PC-9 (cell line): ENCODE measurements around the gene DIAPH3. TPM values are rescaled to one million over a fixed set of nuclear protein-coding genes. Genes with fewer than 3 reads are reported as not detected.

Source experiments
- BruUV-seq: library from RNA; stranded (reverse); fragments of 400-500 nt; replicated peaks from 2 replicates; lab custom pipeline; 2021; lab: Mats Ljungman, UMichigan
- CTCF ChIA-PET: fragments of 300-600 bp; sonication (Branson Sonifier 250); formaldehyde crosslinking; loops from one replicate; lab custom pipeline; 2022; ENCODE audit warnings: antibody characterized with exemption; lab: Charles Lee
- POLR2A ChIA-PET: fragments of 300-600 bp; sonication (Branson Sonifier 250); formaldehyde crosslinking; loops from one replicate; lab custom pipeline; 2022; ENCODE audit warnings: antibody characterized with exemption; ENCODE audit not compliant: unreplicated experiment; lab: Charles Lee
- DNase-seq, 2 experiments: peaks; one replicate each; pipeline versions ENCODE4 v3.0.0 to v3.0.0-alpha.2; 2015 to 2022; ENCODE audit warnings: mixed read lengths in 1 of 2
- H2AFZ ChIP-seq: fragments of 200-600 bp; sonication (generic); 2 replicates; pipeline ENCODE4 v1.8.1; 2017; ENCODE audit warnings: antibody characterized with exemption
- H3F3A ChIP-seq: fragments of 200-600 bp; sonication (generic); 2 replicates; pipeline ENCODE4 v1.8.1; 2017; ENCODE audit warnings: antibody characterized with exemption, mild to moderate bottlenecking, low read depth; ENCODE audit not compliant: insufficient read depth
- H3K27ac ChIP-seq: fragments of 200-600 bp; sonication (generic); 2 replicates; pipeline ENCODE4 v1.6.1; 2016; ENCODE audit warnings: mixed run types
- H3K27me3 ChIP-seq: fragments of 200-600 bp; sonication (generic); 2 replicates; pipeline ENCODE4 v1.6.1; 2016; ENCODE audit warnings: low read depth, mixed run types; ENCODE audit not compliant: insufficient read depth
- H3K36me3 ChIP-seq: fragments of 200-600 bp; sonication (generic); 2 replicates; pipeline ENCODE4 v1.6.1; 2016; ENCODE audit warnings: low read depth, mixed run types
- H3K4me1 ChIP-seq: fragments of 200-600 bp; sonication (generic); replicated peaks from 2 replicates; pipeline ENCODE4 v1.6.1; 2016; ENCODE audit warnings: mixed run types; ENCODE audit not compliant: insufficient read depth
- H3K4me2 ChIP-seq: fragments of 200-600 bp; sonication (generic); 2 replicates; pipeline ENCODE4 v1.6.1; 2017; ENCODE audit warnings: mixed run types
- H3K4me3 ChIP-seq: fragments of 200-600 bp; sonication (generic); 2 replicates; pipeline ENCODE4 v1.6.1; 2016; ENCODE audit warnings: mixed run types
- H3K79me2 ChIP-seq: fragments of 200-600 bp; sonication (generic); 2 replicates; pipeline ENCODE4 v1.6.1; 2017; ENCODE audit warnings: low read depth, mixed run types
- H3K9me2 ChIP-seq: fragments of 200-600 bp; sonication (generic); 2 replicates; pipeline ENCODE4 v1.8.1; 2017; ENCODE audit warnings: mild to moderate bottlenecking; ENCODE audit not compliant: insufficient read depth
- H3K9me3 ChIP-seq: fragments of 200-600 bp; sonication (generic); 2 replicates; pipeline ENCODE4 v1.8.1; 2016; ENCODE audit warnings: low read depth; ENCODE audit not compliant: insufficient read depth
- H4K20me1 ChIP-seq: fragments of 200-600 bp; sonication (generic); 2 replicates; pipeline ENCODE4 v1.8.1; 2017; ENCODE audit not compliant: insufficient read depth
- CTCF ChIP-seq: fragments of 200-600 bp; sonication (generic); conservative IDR thresholded peaks from 2 replicates; pipeline ENCODE4 v1.6.1; 2017; ENCODE audit warnings: mixed run types, antibody characterized with exemption, mild to moderate bottlenecking, moderate library complexity
- EZH2 ChIP-seq: fragments of 200-600 bp; sonication (generic); IDR thresholded peaks from 2 replicates; pipeline ENCODE4 v1.8.0; 2017; ENCODE audit warnings: antibody characterized with exemption, low read depth
- intact Hi-C: fragments of 100-400 bp; cut with micrococcal nuclease; formaldehyde crosslinking; loops from one replicate; pipeline ENCODE4 v1.10.0; 2022; ENCODE audit not compliant: unreplicated experiment
- total RNA-seq: library from RNA; stranded (reverse); gene quantifications from 2 replicates; pipeline ENCODE4 v1.2.3, GENCODE V29; 2021

DIAPH3 gene
- total RNA-seq, 1 experiment from 2014 or later: 39.3 TPM

GRCh38 chr13:59659981-59660380, 503.7 kb downstream of the DIAPH3 start:
- no peak overlapping the region for H3K27ac ChIP-seq
- no peaks in the 10 kb centered on the region for H3K9me3 ChIP-seq
- H3F3A ChIP-seq: no peaks in the 10 kb centered on the region
- H3K27me3 ChIP-seq: no peaks in the 10 kb centered on the region
- H2AFZ ChIP-seq: no peak overlapping the region
- no peaks in the 10 kb centered on the region for H4K20me1 ChIP-seq
- no peak overlapping the region for H3K4me3 ChIP-seq
- CTCF ChIA-PET: no interaction called here
- no peaks in the 10 kb centered on the region for H3K9me2 ChIP-seq
- no peak for TF ChIP-seq CTCF
- no peak for TF ChIP-seq EZH2
- H3K79me2 ChIP-seq: no peaks in the 10 kb centered on the region
- intact Hi-C loops: no loop called here
- POLR2A ChIA-PET: interaction anchor here (0.7 kb wide), 1 partner anchor 22 kb away, joined by 4 read pairs; no protein-coding TSS in a partner anchor
- no peak overlapping the region for H3K4me2 ChIP-seq
- BruUV-seq: no TSS peak
- DNase-seq: no peak
- H3K4me1 ChIP-seq: no peaks in the 10 kb centered on the region
- no peaks in the 10 kb centered on the region for H3K36me3 ChIP-seq

GRCh38 chr13:59658738-59659330, 504.9 kb downstream of the DIAPH3 start:
- H3K4me2 ChIP-seq: no peak overlapping the region
- no peaks in the 10 kb centered on the region for H3K79me2 ChIP-seq
- intact Hi-C loops: no loop called here
- H4K20me1 ChIP-seq: no peaks in the 10 kb centered on the region
- no peak overlapping the region for H2AFZ ChIP-seq
- DNase-seq: no peak
- no peaks in the 10 kb centered on the region for H3F3A ChIP-seq
- no peak overlapping the region for H3K27ac ChIP-seq
- H3K9me2 ChIP-seq: no peaks in the 10 kb centered on the region
- no peaks in the 10 kb centered on the region for H3K27me3 ChIP-seq
- H3K4me1 ChIP-seq: no peaks in the 10 kb centered on the region
- POLR2A ChIA-PET: no interaction called here
- no TSS peak for BruUV-seq
- CTCF ChIA-PET: no interaction called here
- no peaks in the 10 kb centered on the region for H3K9me3 ChIP-seq
- no peaks in the 10 kb centered on the region for H3K36me3 ChIP-seq
- no peak overlapping the region for H3K4me3 ChIP-seq
- TF ChIP-seq EZH2 (no peak), CTCF (no peak)

DNA sequence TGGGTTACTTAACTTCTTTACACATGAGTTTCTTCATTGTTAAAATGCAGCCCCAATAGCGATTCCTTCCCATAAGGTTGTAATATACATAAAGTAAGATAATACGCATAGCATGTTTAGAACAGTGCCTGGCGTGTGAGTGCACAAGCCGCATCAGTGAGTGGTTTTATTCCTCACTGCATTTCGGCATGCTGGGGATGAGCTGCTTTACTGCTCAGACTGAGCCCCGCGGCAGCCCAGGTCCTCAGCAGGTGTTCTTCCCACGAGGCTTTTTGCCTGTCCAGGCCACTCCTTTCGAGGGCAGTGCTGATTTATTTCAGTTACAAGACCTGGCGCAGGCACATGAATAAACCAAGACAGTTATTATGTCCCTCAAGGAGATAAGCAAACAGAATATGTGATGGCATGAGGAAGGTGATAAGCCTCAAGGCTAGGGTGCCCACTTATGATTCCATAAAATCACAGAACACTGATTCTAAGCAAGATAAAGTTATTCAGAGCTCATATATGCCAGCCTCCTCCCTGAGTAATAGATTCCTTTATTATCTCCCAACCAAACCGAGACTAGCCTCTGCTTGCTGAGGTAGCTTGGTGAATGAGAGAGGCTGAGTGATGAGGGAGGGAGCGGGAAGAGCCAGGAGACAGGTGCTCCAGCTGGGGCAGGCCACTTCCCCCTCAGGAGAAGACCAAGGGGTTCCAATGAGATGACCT, 505.5 kb downstream of the DIAPH3 start:
- Histone ChIP-seq H3K36me3 (no peaks in the 10 kb centered on the region), H2AFZ (no peak overlapping the region), H3K27ac (no peak overlapping the region), H3K4me2 (no peak overlapping the region), H3F3A (no peaks in the 10 kb centered on the region), H3K4me1 (no peaks in the 10 kb centered on the region), H4K20me1 (no peaks in the 10 kb centered on the region), H3K9me3 (no peaks in the 10 kb centered on the region), H3K79me2 (no peaks in the 10 kb centered on the region), H3K9me2 (no peaks in the 10 kb centered on the region), H3K4me3 (no peak overlapping the region), H3K27me3 (no peaks in the 10 kb centered on the region)
- no peak for DNase-seq
- ChIA-PET POLR2A (no interaction called here), CTCF (interaction anchor here (0.5 kb wide), 1 partner anchor 963 kb away, joined by 14 read pairs; no protein-coding TSS in a partner anchor)
- no TSS peak for BruUV-seq
- intact Hi-C loops: no loop called here
- TF ChIP-seq CTCF (no peak), EZH2 (no peak)
